ENCODE data around the gene TMEM134. TPM values are rescaled to one million over a fixed set of nuclear protein-coding genes. Genes with fewer than 3 reads are reported as not detected.
A peak's percentile ranks its signal among the peaks of the same experiment; 100 is the strongest.

The TMEM134 gene
- total and polyA plus RNA-seq, 2 of the 4 experiments (the other 2 are of a cell fraction), result 12.5 to 55.0 TPM

- Histone ChIP-seq H4K91ac (ENCODE audit: insufficient read depth, low read depth, low read length) (no peak within 1 kb of the TSS), H2AK9ac (replicated peaks; ENCODE audit: low read depth, low read length, poor library complexity) (peak within 1 kb of the TSS; percentile 61), H3K27me3 (ENCODE audit: control insufficient read depth, insufficient read depth, low read length) (peaks cover 29% of the 10 kb centered on the region), H3K36me3 (ENCODE audit: control insufficient read depth, insufficient read depth, low read length) (no peaks in the 10 kb centered on the region), H3K4ac (ENCODE audit: low read depth, low read length) (no peak within 1 kb of the TSS), H3K9me1 (ENCODE audit: insufficient read depth, low read length) (no peaks in the 10 kb centered on the region), H3K79me1 (ENCODE audit: low read depth in 1 of 2, low read length in 2 of 2) (no peaks in the 10 kb centered on the region), H4K5ac (ENCODE audit: low read depth, low read length) (no peak within 1 kb of the TSS), H3K56ac (ENCODE audit: extremely low read depth, insufficient read depth, low read length) (no peak within 1 kb of the TSS), H3K27ac (ENCODE audit: insufficient read depth, low read length) (no peak within 1 kb of the TSS), H3K23ac (ENCODE audit: low read depth, low read length) (no peak within 1 kb of the TSS), H3K18ac (ENCODE audit: low read depth, low read length) (no peak within 1 kb of the TSS), H3K4me2 (ENCODE audit: low read depth, low read length) (peak within 1 kb of the TSS; percentile 20; the same call in 1 of the 2 replicates), H2BK5ac (ENCODE audit: low read depth, low read length, poor library complexity, severe bottlenecking) (no peak within 1 kb of the TSS), H4K8ac (ENCODE audit: low read depth in 2 of 2, low read length in 2 of 2) (no peak within 1 kb of the TSS), H3K9me3 (ENCODE audit: control insufficient read depth, insufficient read depth, low read length) (no peaks in the 10 kb centered on the region), H2AK5ac (ENCODE audit: low read depth, low read length) (no peak within 1 kb of the TSS), H3K4me1 (ENCODE audit: control insufficient read depth, insufficient read depth, low read length) (peaks cover 5% of the 10 kb centered on the region; the same call in 1 of the 2 replicates), H3K14ac (replicated peaks; ENCODE audit: low read depth, low read length) (no peak within 1 kb of the TSS), H2BK120ac (ENCODE audit: low read depth, low read length) (no peak within 1 kb of the TSS), H2BK15ac (ENCODE audit: low read depth, low read length) (no peak within 1 kb of the TSS), H3K4me3 (ENCODE audit: insufficient read depth, low read depth, low read length) (no peak within 1 kb of the TSS), H4K20me1 (ENCODE audit: insufficient read depth, low read length) (no peaks in the 10 kb centered on the region), H2AFZ (replicated peaks; ENCODE audit: low read length, poor library complexity) (peak within 1 kb of the TSS; percentile 72), H3K9ac (ENCODE audit: low read depth, low read length) (no peak within 1 kb of the TSS), H2BK20ac (ENCODE audit: low read depth, low read length) (no peak within 1 kb of the TSS)
- TF ChIP-seq SMC3 (IDR thresholded peaks at IDR 0.05; ENCODE audit: low read depth, low read length), result no peak
- no peak for TF ChIP-seq MAFK (IDR thresholded peaks at IDR 0.05; ENCODE audit: low read depth, low read length)
- no peak for TF ChIP-seq NFE2L2 (IDR thresholded peaks at IDR 0.05; ENCODE audit: low read depth, low read length)
- no peak for TF ChIP-seq CHD1 (IDR thresholded peaks at IDR 0.05; ENCODE audit: low read depth, low read length)
- no peak for TF ChIP-seq FOS (IDR thresholded peaks at IDR 0.05; ENCODE audit: low read depth, low read length)
- no peak for TF ChIP-seq ELK1 (IDR thresholded peaks at IDR 0.05; ENCODE audit: borderline replicate concordance, low read depth, low read length)
- no peak for TF ChIP-seq RAD21 (IDR thresholded peaks at IDR 0.05; ENCODE audit: low read length)
- dilution Hi-C loops (cut with HindIII; ENCODE audit: low sequenced_read_pairs, unreplicated experiment) (no loop called here), intact Hi-C loops (cut with micrococcal nuclease) (no loop called here), in situ Hi-C loops (cut with MboI; ENCODE audit: low sequenced_read_pairs) (no loop called here)
- ATAC-seq (ENCODE audit: low read depth) (peak; percentile 12; the same call in 1 of the 2 replicates), DNase-seq (no peak)
- ChIA-PET POLR2A (ENCODE audit: unreplicated experiment) (no interaction called here), CTCF (no interaction called here)
- WGBS, 2 experiments (ENCODE audit: extremely low coverage in 2 of 2, insufficient read length in 1 of 2), result 2% methylated on average over 11 of the region's 67 CpGs; no CpG with 5 or more reads in 1 of the 2 experiments
- BruUV-seq (replicated peaks), result no TSS peak
Observed at GRCh38 chr11:67415501-67416304, 53.3 kb downstream of the TMEM134 start, which contains the start of gene CARNS1. TSS of gene CARNS1 (plus strand) at chr11:67415678. CDS start at chr11:67416200, 522 bp downstream.

Data from IMR-90 (cell line).